NCI-H69 (cell line): ENCODE data around the gene STX16.

Experiments
- DNase-seq: peaks from one replicate; lab custom pipeline; 2025; lab: John Stamatoyannopoulos, UW

The STX16 gene

GRCh38 chr20:58619077-58619863, 31.8 kb upstream of the STX16 start:
- DNase-seq, result peak; percentile 30

- no peak for DNase-seq
Measured at GRCh38 chr20:58619864-58620431, 31.1 kb upstream of the STX16 start.

- no peak for DNase-seq
Measured at GRCh38 chr20:58621906-58622548, 29.1 kb upstream of the STX16 start.

- DNase-seq, result no peak
Measured at GRCh38 chr20:58622671-58623578, 28.2 kb upstream of the STX16 start.

GRCh38 chr20:58623579-58624473, 27.3 kb upstream of the STX16 start:
- DNase-seq, result peak; percentile 20

- no peak for DNase-seq
Measured at GRCh38 chr20:58624687-58625086, 26.4 kb upstream of the STX16 start.

GRCh38 chr20:58625585-58625984, 25.5 kb upstream of the STX16 start:
- no peak for DNase-seq

GRCh38 chr20:58626051-58626450, 25.0 kb upstream of the STX16 start:
- no peak for DNase-seq

GRCh38 chr20:58627212-58628072, 23.6 kb upstream of the STX16 start:
- no peak for DNase-seq

GRCh38 chr20:58628491-58629214, 22.4 kb upstream of the STX16 start:
- DNase-seq, result no peak

GRCh38 chr20:58629215-58629580, 21.9 kb upstream of the STX16 start:
- DNase-seq, result no peak

- DNase-seq, result no peak
Measured at GRCh38 chr20:58630063-58630462, 21.0 kb upstream of the STX16 start.

GRCh38 chr20:58633161-58634053, 17.7 kb upstream of the STX16 start:
- no peak for DNase-seq

GRCh38 chr20:58634059-58634458, 17.0 kb upstream of the STX16 start:
- no peak for DNase-seq

- DNase-seq, result no peak
Measured at GRCh38 chr20:58634521-58635278, 16.4 kb upstream of the STX16 start.

- DNase-seq, result no peak
Measured at GRCh38 chr20:58635279-58635665, 15.8 kb upstream of the STX16 start.

- DNase-seq, result no peak
Measured at GRCh38 chr20:58636396-58636982, 14.6 kb upstream of the STX16 start.
